Kidney epithelial cell (primary cell): Measurements from ENCODE around the gene MEGF11. TPM values are rescaled to one million over a fixed set of nuclear protein-coding genes. Genes with fewer than 3 reads are reported as not detected.
A peak's percentile ranks its signal among the peaks of the same experiment; 100 is the strongest.

Experiments used
- DNase-seq: peaks from one replicate; pipeline ENCODE4 v3.0.0-alpha.2; 2010; ENCODE audit warnings: low read depth
- H3K27me3 ChIP-seq: 2 replicates; pipeline ENCODE4 v1.6.0; 2011; ENCODE audit warnings: low read length; ENCODE audit not compliant: control insufficient read depth, insufficient read depth
- H3K36me3 ChIP-seq: 2 replicates; pipeline ENCODE4 v1.5.1; 2011; ENCODE audit warnings: low read length; ENCODE audit not compliant: control insufficient read depth, insufficient read depth
- H3K4me3 ChIP-seq: 2 replicates; pipeline ENCODE4 v1.5.1; 2011; ENCODE audit warnings: low read depth, mild to moderate bottlenecking, control low read depth, low read length
- CTCF ChIP-seq: IDR thresholded peaks from 2 replicates; pipeline ENCODE4 v1.5.1; 2011; ENCODE audit warnings: mild to moderate bottlenecking, moderate library complexity, low read length, control low read depth, inconsistent platforms; ENCODE audit not compliant: insufficient read depth, poor library complexity, severe bottlenecking
- total RNA-seq: library from RNA; depleted of rRNA; stranded (reverse); fragments of >200 nt; gene quantifications from 2 replicates; pipeline ENCODE4 v1.2.3, GENCODE V29; 2015

The MEGF11 gene
- total RNA-seq, 1 donor from 2014 or later, result 0.63 TPM

- Histone ChIP-seq H3K4me3 (no peak overlapping the region), H3K27me3 (peaks cover 17% of the 10 kb centered on the region), H3K36me3 (no peaks in the 10 kb centered on the region)
- peak; percentile 17 for TF ChIP-seq CTCF
- DNase-seq, result no peak
These were observed 101.7 kb downstream of the MEGF11 start for GRCh38 chr15:66151809-66152208.

GRCh38 chr15:66149871-66150270 is 103.7 kb downstream of the MEGF11 start:
- Histone ChIP-seq H3K27me3 (peaks cover 10% of the 10 kb centered on the region), H3K36me3 (no peaks in the 10 kb centered on the region), H3K4me3 (no peak overlapping the region)
- no peak for DNase-seq
- TF ChIP-seq CTCF, result no peak

- Histone ChIP-seq H3K27me3 (peaks cover 12% of the 10 kb centered on the region), H3K36me3 (no peaks in the 10 kb centered on the region), H3K4me3 (no peak overlapping the region)
- no peak for TF ChIP-seq CTCF
- DNase-seq, result no peak
These were observed 105.4 kb downstream of the MEGF11 start for GRCh38 chr15:66148187-66148586.

- no peak overlapping the region for H3K4me3 ChIP-seq
- DNase-seq, result no peak
- H3K27me3 ChIP-seq, result peaks cover 11% of the 10 kb centered on the region
These were observed 106.1 kb downstream of the MEGF11 start for GRCh38 chr15:66147440-66147839.

GRCh38 chr15:66145726-66146182 is 107.8 kb downstream of the MEGF11 start:
- peak; percentile 63 for DNase-seq
- Histone ChIP-seq H3K27me3 (peaks cover 7% of the 10 kb centered on the region), H3K36me3 (no peaks in the 10 kb centered on the region), H3K4me3 (no peak overlapping the region)
- no peak for TF ChIP-seq CTCF

More at GRCh38 chr15:66147440-66147839, 106.1 kb downstream of the MEGF11 start:
- H3K36me3 ChIP-seq, result no peaks in the 10 kb centered on the region
- no peak for TF ChIP-seq CTCF

- no peak for DNase-seq
- H3K27me3 ChIP-seq, result peaks cover 7% of the 10 kb centered on the region
These were observed 108.4 kb downstream of the MEGF11 start for GRCh38 chr15:66144978-66145725.

More at GRCh38 chr15:66144978-66145725, 108.4 kb downstream of the MEGF11 start:
- Histone ChIP-seq H3K36me3 (no peaks in the 10 kb centered on the region), H3K4me3 (no peak overlapping the region)
- TF ChIP-seq CTCF, result no peak
